Left lung (tissue), 10 donors: ENCODE results near the gene FAR2. TPM values are rescaled to one million over a fixed set of nuclear protein-coding genes. Genes with fewer than 3 reads are reported as not detected.

Experiments
- ATAC-seq: fragments of 200-7000 bp; cut with Tn5 transposase; one replicate; pipeline ENCODE4 v1.9.1; 2020; ENCODE audit warnings: moderate library complexity
- DNase-seq, 4 donors: peaks; one replicate each; pipeline ENCODE4 v3.0.0-alpha.2; 2013 to 2020
- H3K27ac ChIP-seq, 2 donors: fragments of 200-600 bp; sonication (generic) in 1 of 2; one replicate each; pipeline versions ENCODE4 v1.5.0 to v1.8.0; 2020 to 2021
- H3K27me3 ChIP-seq, 2 donors: fragments of 200-600 bp; sonication (generic) in 1 of 2; one replicate each; pipeline versions ENCODE4 v1.5.0 to v1.8.0; 2020 to 2021
- H3K36me3 ChIP-seq, 2 donors: fragments of 200-600 bp; sonication (generic) in 1 of 2; one replicate each; pipeline versions ENCODE4 v1.5.0 to v1.8.0; 2020 to 2021
- H3K4me1 ChIP-seq, 2 donors: fragments of 200-600 bp; one replicate each; pipeline ENCODE4 v1.8.0; 2021
- H3K4me3 ChIP-seq, 2 donors: fragments of 200-600 bp; sonication (generic) in 1 of 2; one replicate each; pipeline versions ENCODE4 v1.5.0 to v1.8.0; 2020 to 2021; ENCODE audit warnings: mild to moderate bottlenecking in 1 of 2
- H3K9me3 ChIP-seq, 2 donors: fragments of 200-600 bp; sonication (generic) in 1 of 2; one replicate each; pipeline versions ENCODE4 v1.5.0 to v1.8.0; 2020 to 2021
- intact Hi-C, 2 donors: fragments of 100-400 bp; cut with DNase I; formaldehyde crosslinking; loops; one replicate each; pipeline versions ENCODE4 v1.11.2 to v1.14.2; 2022
- polyA plus RNA-seq, 6 donors: library from polyadenylated mRNA; unstranded; fragments of 120-200 nt; gene quantifications; one replicate each; pipeline ENCODE4 v1.2.1, GENCODE V29; 2013; ENCODE audit not compliant: insufficient read length in 6 of 6
- total RNA-seq, 2 donors: library from RNA; stranded (reverse); fragmentation: NEBNext Ultra II Directional; extraction: Animal tissue kit (Norgen Biotek cat#: 25700); gene quantifications; one replicate each; pipeline ENCODE4 v1.2.1, GENCODE V29; 2021
- TF ChIP-seq, protein P1 (sequence below), 2 donors: fragments of 200-600 bp; sonication (generic) in 1 of 2; IDR thresholded peaks; one replicate each; pipeline versions ENCODE4 v1.5.0 to v1.8.0; 2021; ENCODE audit warnings: antibody characterized with exemption in 2 of 2
- donor health status: DM: no; HTN: yes; CAD: no.
- donor health status: DM: no; HTN: no; CAD: no.

The FAR2 gene
- total and polyA plus RNA-seq, 8 donors = 6.6 to 17.4 (median 9.0) TPM

DNA sequence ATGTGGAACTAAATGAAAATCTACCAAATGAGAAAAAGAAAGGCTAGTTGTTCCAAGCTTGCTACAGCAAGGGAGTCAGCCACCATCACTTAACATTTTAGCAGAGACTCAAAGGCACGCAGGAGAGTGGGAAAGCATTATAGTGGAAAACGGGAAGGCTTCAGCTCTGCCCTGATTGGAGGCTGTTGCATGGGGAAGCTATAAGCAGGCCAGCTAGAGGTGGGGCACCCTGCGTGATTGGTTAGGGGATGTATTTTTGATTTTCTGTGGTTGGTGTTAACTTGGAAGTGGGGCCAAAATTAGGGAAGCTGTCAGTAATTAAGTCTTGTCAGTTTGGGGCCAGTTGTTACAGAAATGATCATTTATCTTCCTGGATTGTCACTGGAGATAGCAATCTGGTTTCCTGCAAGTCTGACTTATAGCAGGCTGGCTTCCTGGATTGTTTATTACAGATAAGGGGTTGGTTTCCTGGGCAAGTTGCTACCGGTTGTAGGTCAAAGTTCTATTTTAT is 93.9 kb downstream of the FAR2 start:
- TF ChIP-seq, protein P1, sequence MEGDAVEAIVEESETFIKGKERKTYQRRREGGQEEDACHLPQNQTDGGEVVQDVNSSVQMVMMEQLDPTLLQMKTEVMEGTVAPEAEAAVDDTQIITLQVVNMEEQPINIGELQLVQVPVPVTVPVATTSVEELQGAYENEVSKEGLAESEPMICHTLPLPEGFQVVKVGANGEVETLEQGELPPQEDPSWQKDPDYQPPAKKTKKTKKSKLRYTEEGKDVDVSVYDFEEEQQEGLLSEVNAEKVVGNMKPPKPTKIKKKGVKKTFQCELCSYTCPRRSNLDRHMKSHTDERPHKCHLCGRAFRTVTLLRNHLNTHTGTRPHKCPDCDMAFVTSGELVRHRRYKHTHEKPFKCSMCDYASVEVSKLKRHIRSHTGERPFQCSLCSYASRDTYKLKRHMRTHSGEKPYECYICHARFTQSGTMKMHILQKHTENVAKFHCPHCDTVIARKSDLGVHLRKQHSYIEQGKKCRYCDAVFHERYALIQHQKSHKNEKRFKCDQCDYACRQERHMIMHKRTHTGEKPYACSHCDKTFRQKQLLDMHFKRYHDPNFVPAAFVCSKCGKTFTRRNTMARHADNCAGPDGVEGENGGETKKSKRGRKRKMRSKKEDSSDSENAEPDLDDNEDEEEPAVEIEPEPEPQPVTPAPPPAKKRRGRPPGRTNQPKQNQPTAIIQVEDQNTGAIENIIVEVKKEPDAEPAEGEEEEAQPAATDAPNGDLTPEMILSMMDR (IDR thresholded peaks at IDR 0.05) = no peak
- Histone ChIP-seq H3K27me3 (no peaks in the 10 kb centered on the region), H3K36me3 (no peaks in the 10 kb centered on the region), H3K4me1 (peaks cover 14 to 32% of the 10 kb centered on the region in 2 donors), H3K27ac (peak overlapping the region; percentile 65 to 86), H3K4me3 (no peak overlapping the region), H3K9me3 (no peaks in the 10 kb centered on the region)
- ATAC-seq = peak; percentile 42
- DNase-seq = peak in 1 of 4 donors; percentile 43
- intact Hi-C loops = no loop called here

DNA sequence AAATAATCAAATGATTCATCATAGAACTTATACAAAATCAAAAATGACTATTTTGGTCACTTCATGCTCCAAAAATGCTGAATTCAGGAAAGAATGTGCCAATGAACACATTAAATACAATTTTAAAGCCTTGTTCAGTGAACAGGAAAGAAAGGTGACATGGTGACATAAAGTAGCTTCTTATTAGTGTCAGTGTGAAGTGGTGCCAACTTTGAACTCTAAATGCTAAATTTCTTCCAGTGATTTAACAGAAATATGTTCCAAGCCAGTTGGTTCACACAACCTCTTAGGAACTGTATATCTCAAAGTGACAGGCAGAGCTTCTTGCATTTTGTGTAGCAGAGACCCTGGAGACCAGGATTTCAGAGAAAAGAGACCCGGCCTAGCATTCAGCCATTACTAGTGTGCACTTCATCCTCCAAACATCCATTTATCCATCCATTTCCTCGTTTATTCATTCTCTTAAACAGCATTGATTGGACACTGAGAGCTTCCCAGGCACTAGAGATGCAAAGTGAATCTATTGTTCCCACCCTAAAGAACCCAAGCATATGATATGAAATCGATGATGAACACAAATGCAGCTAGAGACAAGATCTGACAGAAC is 95.2 kb downstream of the FAR2 start:
- no peaks in the 10 kb centered on the region for H3K36me3 ChIP-seq
- ATAC-seq = no peak
- peaks cover 14 to 32% of the 10 kb centered on the region in 2 donors for H3K4me1 ChIP-seq

DNA sequence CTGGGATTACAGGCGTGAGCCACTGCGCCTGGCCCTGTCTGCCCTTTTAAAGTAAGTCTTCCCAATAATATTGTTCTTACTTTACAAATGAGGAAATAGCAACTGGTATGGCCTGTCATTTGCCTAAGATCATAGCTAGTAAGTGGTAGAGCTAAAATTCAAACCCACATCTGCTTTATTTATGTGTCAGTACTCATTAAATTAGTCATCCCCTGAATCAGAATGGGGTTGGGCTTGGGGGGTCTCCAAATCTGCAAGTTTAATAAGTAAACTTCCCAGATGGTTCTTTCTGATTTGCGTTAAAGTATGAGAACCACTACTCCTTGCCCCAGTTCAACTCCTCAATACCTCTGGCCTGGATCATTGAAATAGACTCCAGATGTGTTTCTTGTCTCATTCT is 96.2 kb downstream of the FAR2 start:
- Histone ChIP-seq H3K9me3 (no peaks in the 10 kb centered on the region), H3K4me3 (no peak overlapping the region), H3K27me3 (no peaks in the 10 kb centered on the region), H3K4me1 (peaks cover 14 to 32% of the 10 kb centered on the region in 2 donors), H3K27ac (no peak overlapping the region), H3K36me3 (no peaks in the 10 kb centered on the region)
- intact Hi-C loops = no loop called here
- no peak for DNase-seq
- no peak for ATAC-seq
- TF ChIP-seq, protein P1 (IDR thresholded peaks at IDR 0.05) = no peak

More for the DNA sequence above, 95.2 kb downstream of the FAR2 start:
- no peak for DNase-seq
- TF ChIP-seq, protein P1 (IDR thresholded peaks at IDR 0.05) = no peak
- H3K4me3 ChIP-seq = no peak overlapping the region
- H3K27ac ChIP-seq = peak overlapping the region in 1 of 2 donors; percentile 86
- H3K9me3 ChIP-seq = no peaks in the 10 kb centered on the region
- intact Hi-C loops = no loop called here
- no peaks in the 10 kb centered on the region for H3K27me3 ChIP-seq

DNA sequence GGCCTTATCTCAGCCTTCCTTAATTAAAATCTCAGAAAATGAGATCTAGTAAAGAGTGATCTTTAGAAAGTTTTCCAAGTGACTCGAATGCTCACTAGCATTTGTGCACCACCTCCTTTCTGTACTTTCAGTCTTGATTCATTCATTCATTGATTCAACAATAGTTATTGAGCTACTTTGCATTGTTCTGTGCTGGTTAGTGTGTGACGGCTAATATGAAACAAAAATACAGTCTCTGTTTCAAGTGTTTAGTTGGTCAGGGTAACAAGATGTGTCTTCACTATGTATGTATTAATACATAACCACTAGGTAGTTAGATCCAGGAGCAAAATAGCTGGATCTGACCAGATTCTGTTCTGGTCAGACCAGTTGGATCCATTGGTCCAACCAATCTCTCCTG is 100.9 kb downstream of the FAR2 start:
- Histone ChIP-seq H3K9me3 (no peaks in the 10 kb centered on the region), H3K27ac (no peak overlapping the region), H3K27me3 (no peaks in the 10 kb centered on the region), H3K36me3 (no peaks in the 10 kb centered on the region), H3K4me3 (no peak overlapping the region), H3K4me1 (peaks cover 0 to 7% of the 10 kb centered on the region in 2 donors)
- TF ChIP-seq, protein P1 (IDR thresholded peaks at IDR 0.05) = no peak
- intact Hi-C loops = no loop called here
- no peak for DNase-seq
- no peak for ATAC-seq

DNA sequence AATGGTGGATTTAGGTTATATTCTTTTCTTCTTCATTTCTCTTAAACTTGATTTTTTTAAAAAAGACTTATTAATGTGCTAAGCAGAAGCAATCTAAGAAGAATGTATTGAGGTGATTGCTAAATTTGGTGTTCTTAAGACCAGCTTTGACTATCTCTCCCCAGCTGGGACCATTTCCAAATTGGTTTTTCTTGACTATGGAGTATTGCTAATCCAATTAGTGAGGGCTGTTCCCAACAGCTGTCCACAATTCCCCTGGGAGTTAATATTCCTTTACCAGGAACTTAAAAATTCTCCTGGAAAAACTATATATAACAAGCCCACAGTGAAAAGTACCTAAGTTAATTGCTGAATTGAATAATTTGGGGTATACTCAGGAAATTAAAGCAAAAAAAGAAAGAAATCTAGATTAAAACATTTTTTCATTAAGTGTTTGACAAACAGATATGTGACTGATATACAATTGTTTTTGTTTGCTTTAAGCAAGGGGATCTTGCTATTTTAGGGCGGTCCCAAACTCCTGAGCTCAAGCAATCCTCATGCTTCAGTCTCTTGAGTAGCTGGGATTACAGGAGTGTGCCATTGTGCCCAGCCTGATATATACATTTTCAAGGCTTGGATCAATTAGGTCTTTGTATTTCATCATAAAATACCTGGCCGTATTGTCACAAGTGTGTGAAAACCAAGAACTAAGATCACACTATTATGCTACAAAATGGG is 105.0 kb downstream of the FAR2 start:
- DNase-seq = no peak
- no peak for ATAC-seq
- Histone ChIP-seq H3K9me3 (no peaks in the 10 kb centered on the region), H3K4me1 (peaks cover 0 to 11% of the 10 kb centered on the region in 2 donors), H3K36me3 (no peaks in the 10 kb centered on the region), H3K27ac (no peak overlapping the region), H3K27me3 (no peaks in the 10 kb centered on the region), H3K4me3 (no peak overlapping the region)
- intact Hi-C loops = no loop called here
- TF ChIP-seq, protein P1 (IDR thresholded peaks at IDR 0.05) = no peak
